PC-9 (cell line): ENCODE results near the gene NOL9. TPM values are rescaled to one million over a fixed set of nuclear protein-coding genes. Genes with fewer than 3 reads are reported as not detected.

Experiments
- BruUV-seq: library from RNA; stranded (reverse); fragments of 400-500 nt; replicated peaks from 2 replicates; lab custom pipeline; 2021; lab: Mats Ljungman, UMichigan
- CTCF ChIA-PET: fragments of 300-600 bp; sonication (Branson Sonifier 250); formaldehyde crosslinking; loops from one replicate; lab custom pipeline; 2022; ENCODE audit warnings: antibody characterized with exemption; lab: Charles Lee
- POLR2A ChIA-PET: fragments of 300-600 bp; sonication (Branson Sonifier 250); formaldehyde crosslinking; loops from one replicate; lab custom pipeline; 2022; ENCODE audit warnings: antibody characterized with exemption; ENCODE audit not compliant: unreplicated experiment; lab: Charles Lee
- DNase-seq, 2 experiments: peaks; one replicate each; pipeline versions ENCODE4 v3.0.0 to v3.0.0-alpha.2; 2015 to 2022; ENCODE audit warnings: mixed read lengths in 1 of 2
- H2AFZ ChIP-seq: fragments of 200-600 bp; sonication (generic); 2 replicates; pipeline ENCODE4 v1.8.1; 2017; ENCODE audit warnings: antibody characterized with exemption
- H3F3A ChIP-seq: fragments of 200-600 bp; sonication (generic); 2 replicates; pipeline ENCODE4 v1.8.1; 2017; ENCODE audit warnings: antibody characterized with exemption, mild to moderate bottlenecking, low read depth; ENCODE audit not compliant: insufficient read depth
- H3K27ac ChIP-seq: fragments of 200-600 bp; sonication (generic); 2 replicates; pipeline ENCODE4 v1.6.1; 2016; ENCODE audit warnings: mixed run types
- H3K27me3 ChIP-seq: fragments of 200-600 bp; sonication (generic); 2 replicates; pipeline ENCODE4 v1.6.1; 2016; ENCODE audit warnings: low read depth, mixed run types; ENCODE audit not compliant: insufficient read depth
- H3K36me3 ChIP-seq: fragments of 200-600 bp; sonication (generic); 2 replicates; pipeline ENCODE4 v1.6.1; 2016; ENCODE audit warnings: low read depth, mixed run types
- H3K4me1 ChIP-seq: fragments of 200-600 bp; sonication (generic); replicated peaks from 2 replicates; pipeline ENCODE4 v1.6.1; 2016; ENCODE audit warnings: mixed run types; ENCODE audit not compliant: insufficient read depth
- H3K4me2 ChIP-seq: fragments of 200-600 bp; sonication (generic); 2 replicates; pipeline ENCODE4 v1.6.1; 2017; ENCODE audit warnings: mixed run types
- H3K4me3 ChIP-seq: fragments of 200-600 bp; sonication (generic); 2 replicates; pipeline ENCODE4 v1.6.1; 2016; ENCODE audit warnings: mixed run types
- H3K79me2 ChIP-seq: fragments of 200-600 bp; sonication (generic); 2 replicates; pipeline ENCODE4 v1.6.1; 2017; ENCODE audit warnings: low read depth, mixed run types
- H3K9me2 ChIP-seq: fragments of 200-600 bp; sonication (generic); 2 replicates; pipeline ENCODE4 v1.8.1; 2017; ENCODE audit warnings: mild to moderate bottlenecking; ENCODE audit not compliant: insufficient read depth
- H3K9me3 ChIP-seq: fragments of 200-600 bp; sonication (generic); 2 replicates; pipeline ENCODE4 v1.8.1; 2016; ENCODE audit warnings: low read depth; ENCODE audit not compliant: insufficient read depth
- H4K20me1 ChIP-seq: fragments of 200-600 bp; sonication (generic); 2 replicates; pipeline ENCODE4 v1.8.1; 2017; ENCODE audit not compliant: insufficient read depth
- CTCF ChIP-seq: fragments of 200-600 bp; sonication (generic); conservative IDR thresholded peaks from 2 replicates; pipeline ENCODE4 v1.6.1; 2017; ENCODE audit warnings: mixed run types, antibody characterized with exemption, mild to moderate bottlenecking, moderate library complexity
- EZH2 ChIP-seq: fragments of 200-600 bp; sonication (generic); IDR thresholded peaks from 2 replicates; pipeline ENCODE4 v1.8.0; 2017; ENCODE audit warnings: antibody characterized with exemption, low read depth
- intact Hi-C: fragments of 100-400 bp; cut with micrococcal nuclease; formaldehyde crosslinking; loops from one replicate; pipeline ENCODE4 v1.10.0; 2022; ENCODE audit not compliant: unreplicated experiment
- total RNA-seq: library from RNA; stranded (reverse); gene quantifications from 2 replicates; pipeline ENCODE4 v1.2.3, GENCODE V29; 2021

Gene NOL9
- total RNA-seq, 1 experiment from 2014 or later, result 28.4 TPM

DNA sequence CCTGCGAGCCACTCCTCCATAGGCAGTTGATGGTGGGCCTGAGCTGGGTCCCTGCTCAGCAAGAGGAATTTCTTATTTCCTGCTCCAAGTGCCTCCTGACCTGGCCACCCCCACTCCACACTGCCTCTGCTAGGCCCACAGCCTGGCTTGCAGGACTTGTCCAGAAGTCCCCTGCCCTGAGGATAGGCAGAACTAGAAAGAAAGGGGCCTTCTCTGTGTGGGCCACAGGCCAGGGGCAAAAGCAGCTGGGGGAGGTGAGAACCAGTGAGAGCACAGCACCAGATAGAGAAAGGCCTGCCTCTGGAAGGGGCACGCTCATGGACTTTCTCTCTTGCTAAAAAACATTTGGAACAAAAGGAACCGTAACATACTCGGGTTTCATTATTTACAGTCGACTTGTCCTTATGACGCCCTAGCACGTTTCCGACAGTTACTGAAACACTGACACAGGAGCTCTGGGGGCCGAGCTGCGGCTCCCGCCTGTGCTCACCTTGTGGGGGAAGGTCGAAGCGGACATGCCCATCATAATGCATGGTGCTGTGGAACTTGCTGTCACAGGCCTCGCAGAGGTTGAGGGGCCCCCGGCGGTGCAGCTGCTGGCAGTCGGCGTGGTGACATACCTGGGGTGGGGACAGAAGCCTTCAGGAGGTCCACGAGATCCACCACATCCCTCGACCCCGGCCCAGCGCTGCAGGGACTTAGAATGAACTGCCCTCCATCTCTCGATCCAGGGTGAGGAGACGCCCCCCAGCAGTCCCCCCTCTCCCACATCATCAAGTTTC is 77.1 kb downstream of the NOL9 start:
- Histone ChIP-seq H2AFZ (no peak overlapping the region), H4K20me1 (no peaks in the 10 kb centered on the region), H3K4me3 (no peak overlapping the region), H3K79me2 (no peaks in the 10 kb centered on the region), H3K9me2 (no peaks in the 10 kb centered on the region), H3K4me2 (no peak overlapping the region), H3F3A (peaks cover 3% of the 10 kb centered on the region; the same call in 1 of the 2 replicates), H3K9me3 (no peaks in the 10 kb centered on the region), H3K27ac (no peak overlapping the region), H3K36me3 (no peaks in the 10 kb centered on the region), H3K4me1 (peaks cover 5% of the 10 kb centered on the region; the same call in 1 of the 2 replicates), H3K27me3 (no peaks in the 10 kb centered on the region)
- POLR2A ChIA-PET, result no interaction called here
- CTCF ChIA-PET, result interaction anchor here (0.6 to 0.7 kb wide), 2 partner anchors 11 to 26 kb away, joined by 3 to 7 read pairs; no protein-coding TSS in a partner anchor
- TF ChIP-seq EZH2 (no peak), CTCF (no peak)
- no TSS peak for BruUV-seq
- no peak for DNase-seq
- intact Hi-C loops, result no loop called here

DNA sequence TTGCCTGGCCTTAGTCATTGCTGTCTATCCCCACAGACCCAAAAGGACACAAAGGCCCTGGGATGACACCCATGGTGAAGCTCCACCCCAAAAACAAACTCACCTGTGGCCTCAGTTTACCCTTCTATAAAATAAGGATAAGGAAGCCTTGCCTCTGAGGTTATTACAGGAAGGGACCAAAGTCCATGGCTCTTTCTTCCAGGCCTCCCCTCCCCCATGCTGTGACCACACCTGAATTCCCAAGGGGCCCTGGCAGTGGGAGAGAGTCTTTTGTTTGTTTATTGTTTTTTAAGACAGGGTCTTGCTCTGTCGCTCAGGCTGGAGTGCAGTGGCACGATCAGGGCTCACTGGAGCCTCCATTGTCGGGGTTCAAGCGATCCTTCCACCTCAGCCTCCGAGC is 77.8 kb downstream of the NOL9 start:
- Histone ChIP-seq H2AFZ (no peak overlapping the region), H3K4me1 (peaks cover 11% of the 10 kb centered on the region; the same call in 1 of the 2 replicates), H3K9me3 (no peaks in the 10 kb centered on the region), H4K20me1 (no peaks in the 10 kb centered on the region), H3K36me3 (no peaks in the 10 kb centered on the region), H3K79me2 (no peaks in the 10 kb centered on the region), H3F3A (peaks cover 10% of the 10 kb centered on the region; the same call in 1 of the 2 replicates), H3K9me2 (no peaks in the 10 kb centered on the region), H3K4me2 (no peak overlapping the region), H3K27me3 (no peaks in the 10 kb centered on the region), H3K4me3 (no peak overlapping the region), H3K27ac (no peak overlapping the region)
- CTCF ChIA-PET, result interaction anchor here (0.6 kb wide), 1 partner anchor 26 kb away, joined by 3 read pairs; no protein-coding TSS in a partner anchor
- no TSS peak for BruUV-seq
- intact Hi-C loops, result no loop called here
- TF ChIP-seq EZH2 (no peak), CTCF (no peak)
- POLR2A ChIA-PET, result no interaction called here
- no peak for DNase-seq

DNA sequence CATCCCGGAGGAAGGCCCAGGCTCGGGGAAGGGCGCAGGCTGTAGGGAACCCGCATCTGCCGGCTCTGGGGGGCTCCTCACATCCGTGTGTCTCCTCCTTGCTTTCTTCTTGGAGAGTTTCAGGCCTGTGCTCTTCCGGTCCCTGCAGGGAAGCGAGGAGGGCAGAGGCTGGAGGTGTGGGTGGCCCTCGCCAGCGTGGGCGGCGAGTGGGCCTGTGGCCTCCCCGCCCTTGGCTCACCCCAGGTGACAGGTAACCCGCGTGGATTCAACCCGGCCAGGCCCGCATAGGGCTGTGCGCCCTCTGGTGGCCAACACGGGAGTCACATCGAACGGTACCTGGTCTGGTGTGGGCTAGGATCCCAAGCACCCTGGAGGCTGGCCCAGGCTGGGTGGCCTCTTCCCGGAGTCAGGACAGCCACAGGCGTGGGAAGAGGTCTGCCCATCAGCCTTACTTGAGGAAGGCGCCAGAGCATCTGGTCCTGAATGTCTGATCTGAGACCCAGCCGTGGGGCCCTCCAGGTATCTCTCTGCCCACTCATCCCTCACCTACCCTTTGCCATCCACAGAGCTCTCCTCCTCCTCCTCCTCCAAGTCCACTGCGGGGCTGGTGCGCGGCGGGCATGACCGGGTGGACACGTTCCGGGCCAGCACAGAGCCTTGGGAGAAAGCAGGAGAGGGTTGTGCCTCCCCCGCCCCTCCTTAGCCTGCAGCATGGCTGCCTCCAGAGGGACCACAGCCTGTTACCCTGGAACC is 78.8 kb downstream of the NOL9 start:
- TF ChIP-seq CTCF, result peak; percentile 88
- TF ChIP-seq EZH2, result no peak
- no TSS peak for BruUV-seq
- CTCF ChIA-PET, result no interaction called here
- intact Hi-C loops, result no loop called here
- no peaks in the 10 kb centered on the region for H4K20me1 ChIP-seq
- H2AFZ ChIP-seq, result no peak overlapping the region
- POLR2A ChIA-PET, result no interaction called here
- peaks cover 11% of the 10 kb centered on the region; the same call in 1 of the 2 replicates for H3K4me1 ChIP-seq
- no peaks in the 10 kb centered on the region for H3K9me3 ChIP-seq
- no peak overlapping the region for H3K4me3 ChIP-seq
- DNase-seq, result peak in 1 of 2 experiments; percentile 55
- H3K9me2 ChIP-seq, result no peaks in the 10 kb centered on the region
- H3K79me2 ChIP-seq, result no peaks in the 10 kb centered on the region
- H3K36me3 ChIP-seq, result no peaks in the 10 kb centered on the region
- H3F3A ChIP-seq, result peaks cover 10% of the 10 kb centered on the region; the same call in 1 of the 2 replicates
- no peak overlapping the region for H3K27ac ChIP-seq
- H3K4me2 ChIP-seq, result no peak overlapping the region
- H3K27me3 ChIP-seq, result no peaks in the 10 kb centered on the region
